IMR-90 (cell line): ENCODE data around the gene NHSL1. TPM values are rescaled to one million over a fixed set of nuclear protein-coding genes. Genes with fewer than 3 reads are reported as not detected.

Experiments used
- ATAC-seq: fragments of 200-7000 bp; cut with Tn5 transposase; 2 replicates; pipeline ENCODE4 v1.9.1; 2020; ENCODE audit warnings: low read depth, mild to moderate bottlenecking, moderate library complexity
- BruUV-seq: library from RNA; stranded (reverse); fragments of 400-500 nt; replicated peaks from 2 replicates; lab custom pipeline; 2021; lab: Mats Ljungman, UMichigan
- CTCF ChIA-PET: fragments of 300-600 bp; formaldehyde crosslinking; extraction: SDS; loops from one replicate; lab custom pipeline; 2021; ENCODE audit warnings: antibody characterized with exemption; lab: Yijun Ruan, JAX
- POLR2A ChIA-PET: fragments of 300-600 bp; sonication (Branson Sonifier 250); formaldehyde crosslinking; loops from one replicate; lab custom pipeline; 2022; ENCODE audit warnings: antibody characterized with exemption; ENCODE audit not compliant: unreplicated experiment; lab: Charles Lee
- DNase-seq: peaks from one replicate; pipeline ENCODE4 v3.0.0; 2013
- H2AFZ ChIP-seq: replicated peaks from 2 replicates; pipeline ENCODE3; 2013; ENCODE audit warnings: low read length, mild to moderate bottlenecking; ENCODE audit not compliant: poor library complexity
- H2AK5ac ChIP-seq: 2 replicates; pipeline ENCODE4 v1.6.1; 2013; ENCODE audit warnings: low read depth, low read length, inconsistent platforms
- H2AK9ac ChIP-seq: replicated peaks from 2 replicates; pipeline ENCODE3; 2013; ENCODE audit warnings: mild to moderate bottlenecking, low read depth, low read length, moderate library complexity; ENCODE audit not compliant: poor library complexity
- H2BK120ac ChIP-seq: 2 replicates; pipeline ENCODE4 v1.6.1; 2013; ENCODE audit warnings: low read depth, low read length, inconsistent platforms
- H2BK15ac ChIP-seq: 3 replicates; pipeline ENCODE4 v1.6.1; 2013; ENCODE audit warnings: low read depth, low read length, inconsistent platforms
- H2BK20ac ChIP-seq: 2 replicates; pipeline ENCODE4 v1.6.1; 2013; ENCODE audit warnings: low read depth, mild to moderate bottlenecking, inconsistent platforms, low read length, moderate library complexity
- H2BK5ac ChIP-seq: 2 replicates; pipeline ENCODE4 v1.6.1; 2013; ENCODE audit warnings: mild to moderate bottlenecking, low read depth, low read length, inconsistent platforms; ENCODE audit not compliant: poor library complexity, severe bottlenecking
- H3K14ac ChIP-seq: replicated peaks from 2 replicates; pipeline ENCODE4 v1.6.1; 2013; ENCODE audit warnings: low read depth, low read length, inconsistent platforms
- H3K18ac ChIP-seq: 2 replicates; pipeline ENCODE4 v1.6.1; 2013; ENCODE audit warnings: low read depth, low read length, control low read depth
- H3K23ac ChIP-seq: 2 replicates; pipeline ENCODE4 v1.6.1; 2013; ENCODE audit warnings: low read depth, low read length, inconsistent platforms
- H3K27ac ChIP-seq: 2 replicates; pipeline ENCODE4 v1.5.1; 2013; ENCODE audit warnings: mild to moderate bottlenecking, control low read depth, low read length; ENCODE audit not compliant: insufficient read depth
- H3K27me3 ChIP-seq: 2 replicates; pipeline ENCODE4 v1.6.1; 2013; ENCODE audit warnings: low read length; ENCODE audit not compliant: control insufficient read depth, insufficient read depth
- H3K36me3 ChIP-seq: 2 replicates; pipeline ENCODE4 v1.6.1; 2013; ENCODE audit warnings: low read length, mixed read lengths; ENCODE audit not compliant: control insufficient read depth, insufficient read depth
- H3K4ac ChIP-seq: 2 replicates; pipeline ENCODE4 v1.6.1; 2013; ENCODE audit warnings: low read depth, low read length, inconsistent platforms
- H3K4me1 ChIP-seq: 2 replicates; pipeline ENCODE4 v1.6.1; 2013; ENCODE audit warnings: low read length, mixed read lengths; ENCODE audit not compliant: control insufficient read depth, insufficient read depth
- H3K4me2 ChIP-seq: 2 replicates; pipeline ENCODE4 v1.6.1; 2013; ENCODE audit warnings: low read depth, mild to moderate bottlenecking, control low read depth, low read length, moderate library complexity
- H3K4me3 ChIP-seq: 2 replicates; pipeline ENCODE4 v1.5.1; 2013; ENCODE audit warnings: low read depth, mild to moderate bottlenecking, control low read depth, low read length, moderate library complexity; ENCODE audit not compliant: insufficient read depth
- H3K56ac ChIP-seq: 2 replicates; pipeline ENCODE4 v1.6.1; 2013; ENCODE audit warnings: low read length, inconsistent platforms; ENCODE audit not compliant: insufficient read depth; ENCODE audit errors: extremely low read depth
- H3K79me1 ChIP-seq, 2 experiments: 2 replicates each; pipeline ENCODE4 v1.6.1; 2013; ENCODE audit warnings: low read length in 2 of 2, inconsistent platforms in 1 of 2, low read depth in 1 of 2
- H3K9ac ChIP-seq: 2 replicates; pipeline ENCODE4 v1.6.1; 2013; ENCODE audit warnings: low read depth, low read length, control low read depth
- H3K9me1 ChIP-seq: 2 replicates; pipeline ENCODE4 v1.6.1; 2013; ENCODE audit warnings: low read length, inconsistent platforms; ENCODE audit not compliant: insufficient read depth
- H3K9me3 ChIP-seq: 2 replicates; pipeline ENCODE4 v1.6.1; 2013; ENCODE audit warnings: low read length; ENCODE audit not compliant: control insufficient read depth, insufficient read depth
- H4K20me1 ChIP-seq: 2 replicates; pipeline ENCODE4 v1.6.1; 2013; ENCODE audit warnings: low read length, inconsistent platforms; ENCODE audit not compliant: insufficient read depth
- H4K5ac ChIP-seq: 2 replicates; pipeline ENCODE4 v1.6.1; 2013; ENCODE audit warnings: mild to moderate bottlenecking, low read depth, low read length, control low read depth
- H4K8ac ChIP-seq, 2 experiments: 2 replicates each; pipeline ENCODE4 v1.6.1; 2013; ENCODE audit warnings: low read depth in 2 of 2, low read length in 2 of 2, control low read depth in 1 of 2, inconsistent platforms in 1 of 2
- H4K91ac ChIP-seq: 2 replicates; pipeline ENCODE4 v1.6.1; 2013; ENCODE audit warnings: low read depth, low read length, inconsistent platforms; ENCODE audit not compliant: insufficient read depth
- CHD1 ChIP-seq: IDR thresholded peaks from 2 replicates; pipeline ENCODE4 v1.6.1; 2012; ENCODE audit warnings: low read depth, low read length, improper control_type of control experiment
- MAFK ChIP-seq: IDR thresholded peaks from 2 replicates; pipeline ENCODE4 v1.6.1; 2012; ENCODE audit warnings: low read depth, low read length, improper control_type of control experiment
- MXI1 ChIP-seq: IDR thresholded peaks from 2 replicates; pipeline ENCODE4 v1.6.1; 2012; ENCODE audit warnings: low read depth, mild to moderate bottlenecking, low read length, moderate library complexity, borderline replicate concordance
- WGBS, 2 experiments: methylation state at CpG; one replicate each; pipeline versions ENCODE4 v1.1.5 to v1.1.7; 2013; ENCODE audit warnings: missing lambda C conversion rate in 2 of 2; ENCODE audit not compliant: insufficient read length in 1 of 2; ENCODE audit errors: extremely low coverage in 2 of 2; 5-methylcytosine and 5-hydroxymethylcytosine counted together
- dilution Hi-C: fragments of 300-500 bp; cut with HindIII; formaldehyde crosslinking; loops from one replicate; pipeline ENCODE4 v1.14.3; 2018; ENCODE audit warnings: low sequenced_read_pairs; ENCODE audit not compliant: unreplicated experiment
- in situ Hi-C: fragments of 300-500 bp; cut with MboI; formaldehyde crosslinking; loops from 3 replicates; pipeline ENCODE4 v1.14.3; 2019; ENCODE audit warnings: low sequenced_read_pairs, inconsistent platforms, mixed read lengths
- intact Hi-C: fragments of 100-400 bp; cut with micrococcal nuclease; formaldehyde crosslinking; loops from 2 replicates; pipeline ENCODE4 v1.10.0; 2022
- polyA plus RNA-seq, 3 experiments: library from polyadenylated mRNA; depleted of rRNA; stranded (reverse); fragments of >200 nt; gene quantifications; 2 replicates each; pipeline ENCODE4 v1.2.3, GENCODE V29; 2012; ENCODE audit warnings: low replicate concordance in 1 of 3
- total RNA-seq: library from RNA; depleted of rRNA; stranded (reverse); fragments of >200 nt; gene quantifications from 2 replicates; pipeline ENCODE4 v1.2.3, GENCODE V29; 2012

The NHSL1 gene
- total and polyA plus RNA-seq, 2 of the 4 experiments (the other 2 are of a cell fraction), result 5.6 to 7.2 TPM

DNA sequence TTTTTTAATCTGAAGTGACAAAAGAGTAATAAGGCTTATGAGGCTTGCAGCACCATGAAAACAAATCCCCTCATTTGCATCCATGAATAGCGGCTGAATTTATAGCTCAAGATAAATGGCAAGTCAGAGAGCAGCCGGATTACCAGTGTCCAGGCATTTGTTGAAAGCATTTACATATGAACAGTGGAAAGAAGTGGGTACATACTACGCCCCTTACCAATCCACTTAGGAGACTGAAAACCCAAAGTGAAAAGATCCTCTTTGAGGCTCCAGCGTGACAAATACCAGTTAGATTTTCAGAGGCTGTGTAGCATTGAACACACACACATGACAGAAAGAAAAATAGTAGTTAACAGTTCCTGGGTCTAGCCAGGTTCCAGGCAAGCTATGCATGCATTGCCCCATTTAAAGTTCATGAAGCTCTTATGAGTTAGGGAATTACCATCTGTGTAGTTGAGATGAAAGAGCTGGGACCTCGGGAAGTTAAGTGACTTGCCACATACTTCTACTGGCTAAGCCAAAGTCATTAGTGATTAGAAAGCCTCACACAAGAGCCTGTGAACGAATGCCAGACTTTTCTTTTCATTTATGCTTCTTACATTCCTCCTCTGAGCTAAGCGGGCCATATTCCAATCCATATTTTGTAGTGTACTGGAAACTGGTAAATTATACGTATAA is 28.3 kb upstream of the NHSL1 start:
- Histone ChIP-seq H3K4me1 (peaks cover 2% of the 10 kb centered on the region; the same call in 1 of the 2 replicates), H3K36me3 (no peaks in the 10 kb centered on the region), H3K27ac (no peak overlapping the region), H3K56ac (no peak overlapping the region), H3K27me3 (no peaks in the 10 kb centered on the region), H2AFZ (no peak overlapping the region), H2AK5ac (no peak overlapping the region), H3K18ac (peak overlapping the region; percentile 28; the same call in 1 of the 2 replicates), H3K4ac (no peak overlapping the region), H3K9me1 (no peaks in the 10 kb centered on the region; the same call in 1 of the 2 replicates), H4K91ac (no peak overlapping the region), H4K20me1 (no peaks in the 10 kb centered on the region), H3K23ac (no peak overlapping the region), H4K8ac (no peak overlapping the region), H2AK9ac (no peak overlapping the region), H3K9me3 (no peaks in the 10 kb centered on the region), H3K9ac (no peak overlapping the region), H2BK15ac (no peak overlapping the region), H2BK120ac (no peak overlapping the region), H2BK20ac (no peak overlapping the region), H2BK5ac (no peak overlapping the region), H4K5ac (no peak overlapping the region), H3K14ac (no peak overlapping the region), H3K4me2 (peak overlapping the region; percentile 51; the same call in 1 of the 2 replicates), H3K4me3 (no peak overlapping the region), H3K79me1 (peaks cover 30 to 37% of the 10 kb centered on the region in 2 experiments)
- no TSS peak for BruUV-seq
- TF ChIP-seq CHD1 (no peak), MXI1 (no peak), MAFK (no peak)
- dilution Hi-C loops (no loop called here), in situ Hi-C loops (no loop called here), intact Hi-C loops (no loop called here)
- no peak for DNase-seq
- WGBS, 2 experiments, result 80% methylated on average over 1 of the region's 8 CpGs; no CpG with 5 or more reads in 1 of the 2 experiments
- CTCF ChIA-PET, result interaction anchor here (1.0 kb wide), 1 partner anchor 9 kb away, joined by 4 read pairs; no protein-coding TSS in a partner anchor
- POLR2A ChIA-PET, result no interaction called here
- no peak for ATAC-seq
